HG02642 (cell line): Measurements from ENCODE around the gene ME1.
"Not testable (repeated sequence)": the region's sequence is repeated elsewhere in the genome, so short reads cannot be mapped to it uniquely, and the experiment has no call there.

Experiments
- ATAC-seq: cut with Tn5 transposase; IDR thresholded peaks from one replicate; pipeline ENCODE4 v1.9.1; 2021; ENCODE audit warnings: mild to moderate bottlenecking; ENCODE audit not compliant: unreplicated experiment, poor library complexity

Gene ME1

GRCh38 chr6:83365931-83366330, 64.9 kb downstream of the ME1 start:
- no peak for ATAC-seq

- not testable (repeated sequence) for ATAC-seq
Observed at GRCh38 chr6:83362349-83362748, 68.5 kb downstream of the ME1 start.

- no peak for ATAC-seq
Observed at GRCh38 chr6:83359638-83360037, 71.2 kb downstream of the ME1 start.

- ATAC-seq: no peak
Observed at GRCh38 chr6:83354747-83355146, 76.1 kb downstream of the ME1 start.

- ATAC-seq: no peak
Observed at GRCh38 chr6:83352424-83353061, 78.3 kb downstream of the ME1 start.

GRCh38 chr6:83343121-83343520, 87.7 kb downstream of the ME1 start:
- no peak for ATAC-seq

- ATAC-seq: no peak
Observed at GRCh38 chr6:83341765-83342164, 89.1 kb downstream of the ME1 start.

GRCh38 chr6:83333916-83334315, 96.9 kb downstream of the ME1 start:
- ATAC-seq: not testable (repeated sequence)

GRCh38 chr6:83333500-83333899, 97.4 kb downstream of the ME1 start:
- ATAC-seq: no peak

GRCh38 chr6:83314693-83315092, 116.2 kb downstream of the ME1 start:
- no peak for ATAC-seq

- no peak for ATAC-seq
Observed at GRCh38 chr6:83313882-83314281, 117.0 kb downstream of the ME1 start.

- no peak for ATAC-seq
Observed at GRCh38 chr6:83311231-83311630, 119.6 kb downstream of the ME1 start.

GRCh38 chr6:83310046-83310445, 120.8 kb downstream of the ME1 start:
- ATAC-seq: no peak

GRCh38 chr6:83309344-83309743, 121.5 kb downstream of the ME1 start:
- no peak for ATAC-seq

GRCh38 chr6:83308833-83309232, 122.0 kb downstream of the ME1 start:
- no peak for ATAC-seq

GRCh38 chr6:83307849-83308248, 123.0 kb downstream of the ME1 start:
- no peak for ATAC-seq

- no peak for ATAC-seq
Observed at GRCh38 chr6:83303426-83303825, 127.4 kb downstream of the ME1 start.

GRCh38 chr6:83294676-83295075, 136.2 kb downstream of the ME1 start:
- no peak for ATAC-seq

GRCh38 chr6:83292900-83293843, 137.7 kb downstream of the ME1 start:
- peak; percentile 88 for ATAC-seq

GRCh38 chr6:83287298-83287697, 143.6 kb downstream of the ME1 start:
- ATAC-seq: not testable (repeated sequence)

GRCh38 chr6:83285917-83286316, 144.9 kb downstream of the ME1 start:
- ATAC-seq: no peak

GRCh38 chr6:83273596-83273995, 157.3 kb downstream of the ME1 start:
- no peak for ATAC-seq
